Cerebellar nuclear complex (tissue), 1 donor: ENCODE data around the gene KNCN.

Experiments
- DNase-seq, 2 experiments: peaks; one replicate each; lab custom pipeline; 2025; lab: John Stamatoyannopoulos, UW

KNCN gene

DNA sequence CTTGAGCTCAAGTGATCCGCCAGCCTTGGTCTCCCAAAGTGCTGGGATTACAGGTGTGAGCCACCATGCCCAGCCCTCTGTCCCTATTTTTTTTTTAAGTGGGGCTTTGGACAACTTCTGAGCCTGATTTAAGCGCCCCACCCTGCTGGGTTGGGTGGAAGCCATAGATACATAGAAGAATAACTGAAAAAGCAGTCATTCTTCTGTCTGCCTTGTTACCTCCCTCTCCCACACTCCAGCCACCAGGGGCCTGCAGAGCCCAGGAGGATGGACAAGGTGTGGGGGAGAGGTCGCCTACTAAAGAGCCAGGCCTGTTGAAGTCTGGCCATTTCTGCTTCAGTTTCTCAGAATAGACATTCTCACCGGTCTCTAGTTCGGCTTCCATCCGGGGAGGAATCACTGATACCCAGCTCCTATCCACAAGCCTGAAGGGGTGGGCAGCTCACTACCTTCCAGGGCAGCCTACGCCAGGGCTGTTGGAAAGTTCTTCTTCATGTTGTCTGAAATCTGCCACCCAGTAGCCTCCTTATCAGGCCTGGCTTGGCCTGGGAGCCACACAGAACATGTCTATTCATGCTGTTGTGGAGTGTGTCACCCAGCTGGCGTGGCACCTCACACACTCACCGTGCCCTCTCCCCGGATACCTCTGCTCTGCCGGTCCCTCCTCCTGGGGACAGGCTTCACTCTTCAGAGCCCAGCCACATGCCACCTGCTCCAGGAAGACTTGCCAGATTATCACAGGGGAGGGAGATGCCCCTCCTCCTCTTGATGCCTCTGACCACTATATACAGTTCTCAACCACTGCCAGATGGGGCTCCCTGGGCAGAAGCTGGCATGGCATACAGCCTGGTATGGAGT is 27.7 kb downstream of the KNCN start:
- no peak for DNase-seq

DNA sequence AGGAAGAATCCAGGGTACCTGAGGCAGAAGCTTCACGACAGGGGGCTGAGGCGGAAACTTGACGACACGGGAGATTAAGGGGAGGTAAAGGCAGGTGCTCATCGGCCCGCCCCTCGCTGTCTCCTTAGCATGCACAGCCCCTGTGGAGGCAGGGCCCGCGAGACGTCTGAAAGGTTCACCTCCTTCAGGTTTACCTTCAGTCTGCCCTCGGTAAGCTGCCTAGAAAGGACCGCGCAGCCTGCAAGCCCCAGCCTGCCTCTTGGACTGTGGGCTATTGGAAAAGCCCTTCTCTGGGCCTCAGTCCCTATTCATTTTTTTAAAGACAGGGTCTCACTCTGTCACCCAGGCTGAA is 28.5 kb downstream of the KNCN start:
- DNase-seq = no peak

DNA sequence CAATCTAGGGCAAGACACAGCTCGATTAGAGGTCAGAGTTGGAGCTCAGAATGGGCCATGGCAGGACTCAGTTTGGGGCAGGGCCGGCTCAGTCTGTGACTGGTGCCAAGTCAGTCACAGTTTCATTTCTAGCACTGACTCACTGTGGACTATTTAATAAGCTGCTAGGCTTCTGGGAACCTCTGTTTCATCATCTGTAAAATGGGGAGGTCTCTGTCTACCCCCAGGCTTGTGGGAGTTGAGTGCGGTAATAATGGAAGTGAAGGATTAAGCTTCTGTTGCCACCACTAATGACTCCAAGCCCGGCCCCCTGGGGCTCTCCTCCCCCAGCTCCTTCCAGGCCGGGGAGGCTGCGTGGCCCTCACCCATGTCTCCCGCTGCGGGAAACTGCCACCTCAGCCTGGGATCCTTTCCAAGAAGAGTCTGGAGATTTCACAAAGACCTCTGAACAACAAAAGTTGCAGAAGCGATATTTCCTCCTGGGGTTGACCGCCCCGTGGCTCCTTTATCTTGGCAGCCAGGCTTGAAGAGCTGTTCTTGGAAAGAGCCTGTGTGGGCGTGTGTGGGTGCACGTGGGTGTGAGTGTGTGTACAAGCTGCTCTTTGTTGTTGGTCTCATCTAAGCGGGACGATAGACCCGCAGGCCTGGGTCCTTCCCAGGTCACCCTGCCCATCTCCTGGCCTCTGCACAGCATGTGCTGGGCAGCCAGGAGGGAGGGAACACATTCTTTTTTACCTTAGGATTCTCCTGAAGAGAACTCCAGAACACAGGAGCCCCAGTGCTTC is 29.1 kb downstream of the KNCN start:
- no peak for DNase-seq

DNA sequence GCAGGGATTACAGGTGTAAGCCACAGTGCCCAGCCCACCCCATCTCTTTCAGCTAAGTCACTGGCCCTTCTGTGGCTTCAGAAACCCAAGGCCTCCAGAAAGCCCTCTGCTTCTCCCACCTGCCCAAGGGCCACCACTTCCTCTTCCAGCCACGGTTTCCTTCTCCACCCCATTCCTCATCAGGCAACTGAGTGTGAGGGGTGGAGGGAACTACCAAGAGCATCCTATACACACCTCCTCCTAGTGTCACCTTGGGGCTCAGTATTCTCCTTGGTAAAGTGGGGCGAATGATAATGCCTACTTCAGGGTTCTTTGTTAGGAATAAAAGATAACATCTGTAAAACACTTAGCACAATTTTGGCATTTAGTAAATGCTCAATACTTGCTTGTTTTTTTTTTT is 30.0 kb downstream of the KNCN start:
- no peak for DNase-seq

DNA sequence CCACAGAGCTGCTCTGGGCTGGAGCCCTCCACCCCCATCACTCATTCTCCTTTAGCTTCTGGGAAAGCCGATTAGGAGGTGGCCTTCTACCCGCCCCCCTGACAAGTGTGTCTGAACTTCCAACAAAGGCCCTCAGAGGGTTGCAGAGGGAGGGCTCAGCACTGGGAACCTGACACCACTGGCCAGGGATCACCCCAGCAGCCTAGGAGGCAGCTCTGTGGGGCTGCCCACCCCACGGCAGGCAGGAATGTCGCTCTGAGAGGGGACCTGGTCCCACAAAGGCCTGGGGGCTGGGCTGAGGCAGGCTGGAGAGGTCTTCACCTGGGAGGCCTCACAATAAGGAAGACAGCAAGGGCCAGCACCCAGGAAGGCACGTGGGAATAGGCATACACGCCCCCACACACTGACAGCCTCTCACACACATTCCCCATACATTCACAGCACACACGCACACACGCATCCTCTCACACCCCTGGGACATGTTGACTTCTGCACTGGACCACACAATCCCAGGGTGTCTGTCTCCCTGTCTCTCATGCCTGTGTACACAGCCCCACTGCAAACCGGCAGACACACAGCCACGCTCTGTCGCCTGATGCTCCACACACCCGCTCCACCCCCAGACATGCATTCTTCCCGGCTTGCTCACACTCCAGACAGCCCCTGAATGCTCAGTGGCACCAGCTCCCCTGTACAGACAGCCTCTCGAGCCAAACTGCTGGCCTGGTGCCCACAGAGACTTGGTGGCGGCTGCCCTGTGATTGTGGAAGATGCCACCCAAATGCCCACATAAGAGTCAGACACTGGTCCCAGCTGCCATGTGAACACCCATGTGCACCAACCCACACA is 31.2 kb downstream of the KNCN start:
- no peak for DNase-seq

DNA sequence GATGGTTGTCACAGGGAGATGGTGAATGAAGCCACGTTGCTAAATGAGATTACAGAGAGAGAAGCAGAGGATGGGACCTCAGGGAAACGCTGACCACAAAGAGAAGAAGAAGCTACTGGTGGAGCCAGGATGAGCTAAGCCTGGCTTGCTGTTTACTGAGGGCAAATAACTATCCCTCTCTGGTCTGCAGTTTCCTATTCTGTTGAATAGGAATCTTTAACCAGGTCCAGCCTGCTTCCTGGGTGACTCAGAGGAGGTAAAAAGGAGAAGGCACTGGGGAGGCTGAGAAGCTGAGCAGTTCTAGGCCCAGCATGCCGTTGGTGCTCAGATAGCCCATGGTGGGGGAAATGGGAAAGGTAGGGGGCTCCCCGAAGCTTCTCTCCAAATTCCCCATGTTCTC is 32.2 kb downstream of the KNCN start:
- no peak for DNase-seq

DNA sequence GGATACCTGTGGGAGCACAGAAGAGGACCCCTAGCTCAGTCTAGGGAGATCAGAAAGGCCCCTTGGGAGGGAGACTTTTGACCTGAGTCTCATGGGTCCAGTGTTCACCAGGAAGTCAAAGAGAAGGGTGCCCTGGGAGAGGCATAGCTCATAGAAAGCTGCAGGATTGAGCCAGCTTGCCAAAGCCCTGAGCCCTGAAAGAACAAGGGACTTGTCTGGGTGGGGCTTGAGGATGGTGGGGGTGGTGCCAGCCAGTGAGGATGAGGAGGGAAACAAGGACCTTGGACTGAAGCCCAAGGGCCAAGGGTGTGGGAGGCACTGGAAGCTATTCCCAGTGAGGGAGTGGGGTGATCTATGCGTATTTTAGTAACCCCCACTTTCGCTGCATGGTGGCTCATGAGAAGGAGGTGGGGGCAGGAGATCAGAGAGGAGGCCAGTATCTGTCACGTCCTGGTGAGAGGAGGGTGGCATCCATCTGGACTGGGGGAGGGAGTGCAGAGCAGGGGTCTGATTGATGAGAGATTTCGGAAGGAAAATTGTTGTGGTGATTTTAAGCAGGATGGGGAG is 33.4 kb downstream of the KNCN start:
- DNase-seq = no peak

DNA sequence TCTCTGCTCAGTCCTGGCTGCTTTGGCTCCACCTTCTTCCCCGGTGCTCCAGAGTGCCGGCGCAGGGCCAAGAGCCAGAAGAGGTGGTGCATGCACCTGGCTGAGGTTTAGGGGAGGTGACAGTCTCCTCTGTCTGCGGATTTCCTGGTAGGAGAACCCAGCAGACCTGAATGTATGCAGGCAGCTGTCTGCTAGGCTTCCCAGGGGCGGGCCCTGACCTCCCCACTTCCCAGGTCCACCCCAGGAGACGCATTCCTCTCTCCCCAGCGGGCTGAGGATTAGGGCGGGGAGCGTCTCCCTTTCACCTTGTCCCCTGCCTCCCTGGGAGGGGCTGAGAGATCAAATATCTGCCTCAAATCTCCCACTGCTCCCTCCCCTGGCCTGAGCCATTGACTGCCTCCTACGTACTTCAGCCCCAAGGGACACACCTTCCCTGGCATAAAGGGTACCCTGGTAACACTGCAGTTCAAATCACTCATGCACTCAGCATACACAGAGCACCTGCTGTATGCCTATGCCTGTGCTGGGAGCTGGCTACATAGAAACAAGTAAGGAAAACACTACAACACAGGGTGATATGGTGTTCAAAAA is 34.3 kb downstream of the KNCN start:
- no peak for DNase-seq

DNA sequence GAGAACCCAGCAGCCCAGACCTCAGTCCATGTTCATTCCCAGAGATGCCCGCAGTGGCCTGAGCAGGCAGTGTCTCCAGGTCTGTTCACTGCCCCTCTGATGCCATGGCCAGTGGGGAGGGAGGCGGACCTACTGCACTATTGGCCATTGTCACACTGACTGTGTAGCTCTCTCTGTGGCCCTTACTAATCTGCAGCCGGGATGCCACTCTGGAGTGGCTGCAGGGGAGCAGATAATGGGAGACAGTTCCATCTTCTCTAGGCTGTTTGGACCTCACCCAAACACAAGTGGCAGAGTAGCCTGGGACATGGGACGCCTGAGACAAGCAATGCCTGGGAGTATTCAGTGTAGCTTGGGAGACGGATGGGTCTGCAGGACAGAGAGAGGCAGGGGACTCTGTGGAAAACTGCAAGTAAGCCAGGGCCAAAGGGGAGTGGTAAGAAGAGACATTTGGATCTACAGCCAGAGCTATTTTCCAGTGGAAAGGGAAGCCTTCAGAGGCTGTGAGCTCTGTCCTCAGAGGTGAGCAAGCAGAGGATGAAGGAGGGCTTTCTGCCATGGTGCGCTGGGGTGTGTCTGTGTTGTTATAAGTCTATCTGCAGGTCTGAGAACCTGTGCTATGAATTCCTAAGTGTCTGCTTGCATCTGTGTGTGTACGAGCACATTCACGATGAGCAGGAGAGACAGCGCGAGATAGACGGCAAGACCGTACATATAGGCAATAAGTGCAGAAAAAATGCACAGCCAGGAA is 35.1 kb downstream of the KNCN start:
- DNase-seq = no peak

DNA sequence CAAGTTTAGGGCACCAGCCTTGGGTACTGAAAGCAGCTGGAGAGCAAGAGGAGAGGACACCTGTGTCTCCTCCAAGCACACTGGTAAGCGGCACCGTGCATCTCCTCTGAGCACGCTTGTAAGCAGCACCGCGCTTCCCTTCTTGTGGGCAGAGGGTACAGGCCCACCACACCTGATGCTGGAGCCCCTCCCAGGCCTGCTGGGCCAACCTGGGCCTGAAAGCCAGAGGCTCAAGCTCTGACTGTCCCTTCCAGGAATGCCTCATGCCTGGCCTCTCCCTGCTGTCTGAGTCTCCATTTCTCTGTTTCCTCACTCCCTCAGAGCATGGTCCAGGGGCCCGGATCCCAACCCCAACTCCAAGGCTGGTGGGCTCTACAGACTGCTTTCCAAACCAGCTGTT is 35.9 kb downstream of the KNCN start:
- no peak for DNase-seq

DNA sequence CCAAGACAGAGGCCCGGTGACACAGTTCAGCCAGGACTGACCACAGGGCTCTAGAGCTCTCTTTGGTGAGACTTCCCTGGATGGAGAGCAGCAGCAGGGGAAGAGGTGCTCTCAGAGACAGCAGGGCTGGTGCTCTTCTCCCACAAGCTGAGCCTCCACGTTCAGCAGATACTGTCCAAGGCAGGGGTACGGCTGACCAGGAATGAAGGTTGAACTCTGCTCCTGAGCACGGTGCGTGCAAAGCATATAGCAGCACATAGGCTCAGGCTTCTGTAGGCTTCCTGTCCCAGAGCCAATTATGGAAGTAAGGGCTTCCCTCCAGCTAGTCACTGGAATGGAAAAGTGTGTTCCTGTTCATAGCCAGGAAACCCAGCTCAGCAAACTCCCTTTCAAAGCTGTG is 37.9 kb downstream of the KNCN start:
- DNase-seq = no peak

DNA sequence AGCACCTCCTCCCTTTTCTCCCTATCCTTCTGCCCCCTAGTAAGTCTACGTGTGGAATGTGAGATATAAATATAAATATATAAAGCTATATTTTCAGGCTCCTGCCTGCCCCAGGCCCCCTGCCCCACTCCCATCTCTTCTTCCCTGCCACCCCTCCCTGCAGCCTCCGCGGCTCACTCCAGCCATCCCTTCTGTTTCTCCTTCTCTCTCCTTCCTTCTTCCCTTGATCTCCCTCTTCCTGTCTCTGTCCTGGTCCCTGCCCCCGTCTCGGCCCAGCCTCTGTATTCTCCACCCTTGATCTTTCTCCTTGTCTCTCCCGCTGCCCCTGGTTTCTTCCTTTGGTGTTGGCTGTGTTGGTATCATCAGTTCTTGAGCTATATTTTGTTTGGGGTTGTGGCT is 38.7 kb downstream of the KNCN start:
- no peak for DNase-seq

DNA sequence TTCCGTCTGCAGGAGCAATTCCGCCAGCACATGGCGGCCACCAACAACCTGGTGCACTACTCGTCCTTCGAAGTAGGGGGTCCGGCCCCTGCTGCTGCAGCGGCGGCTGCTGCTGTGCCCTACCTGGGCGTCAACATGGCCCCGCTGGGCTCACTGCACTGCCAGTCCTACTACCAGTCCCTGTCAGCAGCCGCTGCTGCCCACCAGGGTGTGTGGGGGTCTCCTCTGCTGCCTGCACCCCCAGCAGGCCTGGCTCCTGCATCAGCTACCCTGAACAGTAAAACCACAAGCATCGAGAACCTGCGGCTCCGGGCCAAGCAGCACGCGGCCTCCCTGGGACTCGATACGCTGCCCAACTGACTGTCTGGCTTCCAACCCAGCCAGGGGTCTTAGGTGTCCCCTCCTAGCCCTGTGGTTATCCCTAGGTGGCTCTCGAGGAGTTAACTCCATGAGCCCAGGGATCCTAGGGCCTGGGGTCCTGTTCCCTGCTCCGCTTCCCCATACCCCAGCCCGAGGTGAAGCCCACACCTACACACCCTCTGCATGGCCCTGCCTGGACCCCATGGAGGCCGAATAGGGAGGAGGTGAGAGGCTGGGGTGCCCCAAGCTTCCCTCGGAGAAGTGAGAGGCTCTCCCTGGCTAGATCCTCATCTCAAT is 39.2 kb downstream of the KNCN start:
- DNase-seq = no peak

DNA sequence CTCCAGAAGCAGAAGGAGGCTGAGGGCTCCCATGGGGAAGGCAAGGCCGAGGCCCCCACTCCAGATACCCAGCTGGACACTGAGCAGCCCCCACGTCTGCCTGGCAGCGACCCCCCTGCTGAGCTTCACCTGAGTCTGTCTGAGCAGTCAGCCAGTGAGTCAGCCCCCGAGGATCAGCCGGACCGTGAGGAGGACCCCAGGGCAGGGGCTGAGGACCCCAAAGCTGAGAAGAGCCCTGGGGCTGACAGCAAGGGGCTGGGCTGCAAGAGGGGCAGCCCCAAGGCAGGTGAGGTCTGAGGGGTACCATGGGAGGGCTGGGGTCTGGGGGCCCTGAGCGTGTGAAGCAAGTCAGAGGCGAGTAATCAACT is 40.5 kb downstream of the KNCN start:
- no peak for DNase-seq

DNA sequence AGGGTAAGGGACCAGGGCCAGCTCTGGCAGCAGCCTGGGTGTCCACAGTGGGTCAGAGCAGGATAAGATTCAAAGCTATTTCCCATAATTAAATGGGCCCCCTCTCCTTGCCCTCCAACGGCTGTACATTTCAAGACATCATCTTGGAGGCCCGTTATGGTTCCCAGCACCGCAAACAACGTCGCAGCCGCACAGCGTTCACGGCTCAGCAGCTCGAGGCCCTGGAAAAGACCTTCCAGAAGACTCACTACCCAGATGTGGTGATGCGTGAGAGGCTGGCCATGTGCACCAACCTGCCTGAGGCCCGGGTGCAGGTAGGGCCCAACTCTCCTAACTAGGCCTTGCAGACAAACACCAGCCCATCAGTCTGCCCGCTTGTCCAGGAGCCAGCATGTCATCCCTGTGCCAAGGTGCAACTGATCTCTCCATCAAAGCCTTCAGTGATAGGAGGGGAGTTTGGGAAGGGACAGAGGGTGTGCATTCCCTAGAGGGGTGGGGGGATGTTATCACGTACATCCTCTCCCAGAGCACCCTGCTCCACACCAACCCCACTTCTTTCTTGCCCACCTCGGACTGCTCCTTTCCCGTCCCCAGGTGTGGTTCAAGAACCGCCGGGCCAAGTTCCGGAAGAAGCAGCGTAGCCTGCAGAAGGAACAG is 41.0 kb downstream of the KNCN start:
- DNase-seq = no peak

DNA sequence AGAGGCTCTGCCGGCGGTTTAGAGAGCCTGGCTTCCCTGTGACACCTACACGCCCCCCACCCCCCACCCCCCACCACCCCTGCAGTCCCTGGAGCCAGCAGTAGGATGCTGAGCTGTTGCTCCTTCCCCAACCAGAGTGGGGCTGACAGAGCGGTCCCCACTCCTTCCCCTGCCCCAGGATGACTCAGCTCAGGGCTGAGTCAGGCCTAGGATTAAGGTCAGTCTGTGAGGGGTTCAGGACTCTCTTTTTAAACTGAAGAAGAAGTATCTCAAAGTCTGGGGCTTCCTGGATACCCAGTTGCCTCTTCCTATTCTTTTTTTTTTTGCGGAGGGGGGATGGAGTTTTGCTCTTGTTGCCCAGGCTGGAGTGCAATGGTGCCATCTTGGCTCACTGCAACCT is 42.7 kb downstream of the KNCN start:
- no peak for DNase-seq

DNA sequence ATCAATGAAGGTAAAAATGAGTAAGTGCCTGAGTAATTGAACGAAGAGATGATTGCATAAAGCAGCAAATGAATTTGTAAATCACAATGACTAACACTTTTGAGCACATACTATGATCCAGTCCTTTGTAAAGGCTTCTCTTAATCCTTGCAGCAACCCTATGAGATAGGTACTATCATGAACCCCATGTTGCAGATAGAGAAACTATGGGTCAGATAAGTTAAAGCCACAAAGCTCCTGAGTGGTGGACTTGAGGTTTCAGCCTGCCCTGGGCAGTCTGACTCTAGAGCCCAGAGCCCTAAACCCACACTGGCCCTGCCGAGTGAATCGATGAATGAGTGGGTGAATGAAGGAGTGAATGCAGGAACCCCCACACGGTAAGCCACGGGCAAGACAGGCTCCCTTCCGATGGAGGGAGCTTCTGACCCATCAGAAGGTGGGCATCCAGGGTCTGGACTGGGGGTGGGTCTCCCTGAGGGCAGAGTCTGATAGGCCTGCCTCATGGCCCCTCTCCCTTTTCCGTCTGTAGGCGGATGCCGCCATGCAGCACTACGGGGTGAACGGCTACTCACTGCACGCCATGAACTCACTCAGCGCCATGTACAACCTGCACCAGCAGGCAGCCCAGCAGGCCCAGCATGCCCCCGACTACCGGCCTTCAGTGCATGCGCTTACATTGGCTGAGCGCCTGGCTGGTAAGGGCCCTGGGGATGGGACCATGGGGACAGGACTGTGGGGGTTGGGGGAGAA is 44.8 kb downstream of the KNCN start:
- DNase-seq = no peak

DNA sequence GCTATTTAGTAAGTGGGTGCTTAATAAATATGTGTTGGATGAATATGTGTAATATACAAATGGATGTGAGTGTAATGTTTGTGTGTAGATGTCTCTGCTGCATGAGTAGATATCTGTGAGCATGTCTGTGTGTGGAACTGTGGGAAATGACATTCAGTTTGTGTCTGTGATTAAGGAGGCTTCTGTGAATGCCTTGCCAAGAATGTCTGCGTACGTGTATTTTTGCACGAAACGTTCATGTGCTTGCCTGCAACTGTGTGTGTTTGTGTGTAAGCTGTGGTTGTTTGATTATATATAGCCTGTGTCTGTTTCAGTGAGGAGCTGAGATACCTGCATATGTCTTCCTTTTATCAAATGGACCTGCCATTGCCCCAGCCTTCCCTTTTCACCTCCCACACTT is 48.0 kb downstream of the KNCN start:
- DNase-seq = no peak

DNA sequence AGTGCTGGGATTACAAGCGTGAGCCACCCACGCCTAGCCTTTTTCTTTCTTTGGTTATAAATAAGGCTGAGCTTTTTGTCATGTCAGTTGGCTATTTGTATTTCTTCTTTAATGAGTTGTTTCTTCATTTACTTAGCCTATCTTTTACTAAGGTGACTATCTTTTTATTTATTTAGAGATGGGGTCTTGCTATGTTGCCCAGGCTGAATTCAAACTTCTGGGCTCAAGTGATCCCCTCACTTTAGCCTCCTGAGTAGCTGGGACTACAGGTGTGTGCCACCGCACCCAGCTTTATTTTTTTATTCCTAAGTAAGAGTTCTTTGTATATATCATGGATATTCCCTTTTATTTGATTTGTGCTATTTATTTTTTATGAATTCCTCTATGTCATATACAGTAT is 49.9 kb downstream of the KNCN start:
- DNase-seq = no peak
